IMR-90 (cell line): ENCODE results near the gene GNAI1. TPM values are rescaled to one million over a fixed set of nuclear protein-coding genes. Genes with fewer than 3 reads are reported as not detected.

Experiments used
- ATAC-seq: fragments of 200-7000 bp; cut with Tn5 transposase; 2 replicates; pipeline ENCODE4 v1.9.1; 2020; ENCODE audit warnings: low read depth, mild to moderate bottlenecking, moderate library complexity
- BruUV-seq: library from RNA; stranded (reverse); fragments of 400-500 nt; replicated peaks from 2 replicates; lab custom pipeline; 2021; lab: Mats Ljungman, UMichigan
- CTCF ChIA-PET: fragments of 300-600 bp; formaldehyde crosslinking; extraction: SDS; loops from one replicate; lab custom pipeline; 2021; ENCODE audit warnings: antibody characterized with exemption; lab: Yijun Ruan, JAX
- POLR2A ChIA-PET: fragments of 300-600 bp; sonication (Branson Sonifier 250); formaldehyde crosslinking; loops from one replicate; lab custom pipeline; 2022; ENCODE audit warnings: antibody characterized with exemption; ENCODE audit not compliant: unreplicated experiment; lab: Charles Lee
- DNase-seq: peaks from one replicate; pipeline ENCODE4 v3.0.0; 2013
- H2AFZ ChIP-seq: replicated peaks from 2 replicates; pipeline ENCODE3; 2013; ENCODE audit warnings: low read length, mild to moderate bottlenecking; ENCODE audit not compliant: poor library complexity
- H2AK5ac ChIP-seq: 2 replicates; pipeline ENCODE4 v1.6.1; 2013; ENCODE audit warnings: low read depth, low read length, inconsistent platforms
- H2AK9ac ChIP-seq: replicated peaks from 2 replicates; pipeline ENCODE3; 2013; ENCODE audit warnings: mild to moderate bottlenecking, low read depth, low read length, moderate library complexity; ENCODE audit not compliant: poor library complexity
- H2BK120ac ChIP-seq: 2 replicates; pipeline ENCODE4 v1.6.1; 2013; ENCODE audit warnings: low read depth, low read length, inconsistent platforms
- H2BK15ac ChIP-seq: 3 replicates; pipeline ENCODE4 v1.6.1; 2013; ENCODE audit warnings: low read depth, low read length, inconsistent platforms
- H2BK20ac ChIP-seq: 2 replicates; pipeline ENCODE4 v1.6.1; 2013; ENCODE audit warnings: low read depth, mild to moderate bottlenecking, inconsistent platforms, low read length, moderate library complexity
- H2BK5ac ChIP-seq: 2 replicates; pipeline ENCODE4 v1.6.1; 2013; ENCODE audit warnings: mild to moderate bottlenecking, low read depth, low read length, inconsistent platforms; ENCODE audit not compliant: poor library complexity, severe bottlenecking
- H3K14ac ChIP-seq: replicated peaks from 2 replicates; pipeline ENCODE4 v1.6.1; 2013; ENCODE audit warnings: low read depth, low read length, inconsistent platforms
- H3K18ac ChIP-seq: 2 replicates; pipeline ENCODE4 v1.6.1; 2013; ENCODE audit warnings: low read depth, low read length, control low read depth
- H3K23ac ChIP-seq: 2 replicates; pipeline ENCODE4 v1.6.1; 2013; ENCODE audit warnings: low read depth, low read length, inconsistent platforms
- H3K27ac ChIP-seq: 2 replicates; pipeline ENCODE4 v1.5.1; 2013; ENCODE audit warnings: mild to moderate bottlenecking, control low read depth, low read length; ENCODE audit not compliant: insufficient read depth
- H3K27me3 ChIP-seq: 2 replicates; pipeline ENCODE4 v1.6.1; 2013; ENCODE audit warnings: low read length; ENCODE audit not compliant: control insufficient read depth, insufficient read depth
- H3K36me3 ChIP-seq: 2 replicates; pipeline ENCODE4 v1.6.1; 2013; ENCODE audit warnings: low read length, mixed read lengths; ENCODE audit not compliant: control insufficient read depth, insufficient read depth
- H3K4ac ChIP-seq: 2 replicates; pipeline ENCODE4 v1.6.1; 2013; ENCODE audit warnings: low read depth, low read length, inconsistent platforms
- H3K4me1 ChIP-seq: 2 replicates; pipeline ENCODE4 v1.6.1; 2013; ENCODE audit warnings: low read length, mixed read lengths; ENCODE audit not compliant: control insufficient read depth, insufficient read depth
- H3K4me2 ChIP-seq: 2 replicates; pipeline ENCODE4 v1.6.1; 2013; ENCODE audit warnings: low read depth, mild to moderate bottlenecking, control low read depth, low read length, moderate library complexity
- H3K4me3 ChIP-seq: 2 replicates; pipeline ENCODE4 v1.5.1; 2013; ENCODE audit warnings: low read depth, mild to moderate bottlenecking, control low read depth, low read length, moderate library complexity; ENCODE audit not compliant: insufficient read depth
- H3K56ac ChIP-seq: 2 replicates; pipeline ENCODE4 v1.6.1; 2013; ENCODE audit warnings: low read length, inconsistent platforms; ENCODE audit not compliant: insufficient read depth; ENCODE audit errors: extremely low read depth
- H3K79me1 ChIP-seq, 2 experiments: 2 replicates each; pipeline ENCODE4 v1.6.1; 2013; ENCODE audit warnings: low read length in 2 of 2, inconsistent platforms in 1 of 2, low read depth in 1 of 2
- H3K9ac ChIP-seq: 2 replicates; pipeline ENCODE4 v1.6.1; 2013; ENCODE audit warnings: low read depth, low read length, control low read depth
- H3K9me1 ChIP-seq: 2 replicates; pipeline ENCODE4 v1.6.1; 2013; ENCODE audit warnings: low read length, inconsistent platforms; ENCODE audit not compliant: insufficient read depth
- H3K9me3 ChIP-seq: 2 replicates; pipeline ENCODE4 v1.6.1; 2013; ENCODE audit warnings: low read length; ENCODE audit not compliant: control insufficient read depth, insufficient read depth
- H4K20me1 ChIP-seq: 2 replicates; pipeline ENCODE4 v1.6.1; 2013; ENCODE audit warnings: low read length, inconsistent platforms; ENCODE audit not compliant: insufficient read depth
- H4K5ac ChIP-seq: 2 replicates; pipeline ENCODE4 v1.6.1; 2013; ENCODE audit warnings: mild to moderate bottlenecking, low read depth, low read length, control low read depth
- H4K8ac ChIP-seq, 2 experiments: 2 replicates each; pipeline ENCODE4 v1.6.1; 2013; ENCODE audit warnings: low read depth in 2 of 2, low read length in 2 of 2, control low read depth in 1 of 2, inconsistent platforms in 1 of 2
- H4K91ac ChIP-seq: 2 replicates; pipeline ENCODE4 v1.6.1; 2013; ENCODE audit warnings: low read depth, low read length, inconsistent platforms; ENCODE audit not compliant: insufficient read depth
- BHLHE40 ChIP-seq: fragments of 150-350 bp; IDR thresholded peaks from 2 replicates; pipeline ENCODE4 v1.6.1; 2016; ENCODE audit warnings: mild to moderate bottlenecking, low read depth, low read length
- CEBPB ChIP-seq: IDR thresholded peaks from 2 replicates; pipeline ENCODE4 v1.6.1; 2012; ENCODE audit warnings: low read depth, low read length, improper control_type of control experiment
- CHD1 ChIP-seq: IDR thresholded peaks from 2 replicates; pipeline ENCODE4 v1.6.1; 2012; ENCODE audit warnings: low read depth, low read length, improper control_type of control experiment
- MAFK ChIP-seq: IDR thresholded peaks from 2 replicates; pipeline ENCODE4 v1.6.1; 2012; ENCODE audit warnings: low read depth, low read length, improper control_type of control experiment
- MAZ ChIP-seq: IDR thresholded peaks from 2 replicates; pipeline ENCODE4 v1.6.1; 2012; ENCODE audit warnings: low read depth, mild to moderate bottlenecking, low read length, improper control_type of control experiment, moderate library complexity, borderline replicate concordance
- MXI1 ChIP-seq: IDR thresholded peaks from 2 replicates; pipeline ENCODE4 v1.6.1; 2012; ENCODE audit warnings: low read depth, mild to moderate bottlenecking, low read length, moderate library complexity, borderline replicate concordance
- NFE2L2 ChIP-seq: fragments of 150-350 bp; IDR thresholded peaks from 2 replicates; pipeline ENCODE4 v1.6.1; 2016; ENCODE audit warnings: low read depth, mild to moderate bottlenecking, low read length
- RAD21 ChIP-seq: IDR thresholded peaks from 2 replicates; pipeline ENCODE4 v1.6.1; 2012; ENCODE audit warnings: low read length, improper control_type of control experiment
- WGBS, 2 experiments: methylation state at CpG; one replicate each; pipeline versions ENCODE4 v1.1.5 to v1.1.7; 2013; ENCODE audit warnings: missing lambda C conversion rate in 2 of 2; ENCODE audit not compliant: insufficient read length in 1 of 2; ENCODE audit errors: extremely low coverage in 2 of 2; 5-methylcytosine and 5-hydroxymethylcytosine counted together
- dilution Hi-C: fragments of 300-500 bp; cut with HindIII; formaldehyde crosslinking; loops from one replicate; pipeline ENCODE4 v1.14.3; 2018; ENCODE audit warnings: low sequenced_read_pairs; ENCODE audit not compliant: unreplicated experiment
- in situ Hi-C: fragments of 300-500 bp; cut with MboI; formaldehyde crosslinking; loops from 3 replicates; pipeline ENCODE4 v1.14.3; 2019; ENCODE audit warnings: low sequenced_read_pairs, inconsistent platforms, mixed read lengths
- intact Hi-C: fragments of 100-400 bp; cut with micrococcal nuclease; formaldehyde crosslinking; loops from 2 replicates; pipeline ENCODE4 v1.10.0; 2022
- polyA plus RNA-seq, 3 experiments: library from polyadenylated mRNA; depleted of rRNA; stranded (reverse); fragments of >200 nt; gene quantifications; 2 replicates each; pipeline ENCODE4 v1.2.3, GENCODE V29; 2012; ENCODE audit warnings: low replicate concordance in 1 of 3
- total RNA-seq: library from RNA; depleted of rRNA; stranded (reverse); fragments of >200 nt; gene quantifications from 2 replicates; pipeline ENCODE4 v1.2.3, GENCODE V29; 2012
- TF ChIP-seq, protein P1 (sequence below): fragments of 150-350 bp; IDR thresholded peaks from 2 replicates; pipeline ENCODE4 v1.6.1; 2017; ENCODE audit warnings: mild to moderate bottlenecking, antibody characterized with exemption, low read length, low read depth

The GNAI1 gene
- total and polyA plus RNA-seq, 2 of the 4 experiments (the other 2 are of a cell fraction): 21.1 to 26.5 TPM

DNA sequence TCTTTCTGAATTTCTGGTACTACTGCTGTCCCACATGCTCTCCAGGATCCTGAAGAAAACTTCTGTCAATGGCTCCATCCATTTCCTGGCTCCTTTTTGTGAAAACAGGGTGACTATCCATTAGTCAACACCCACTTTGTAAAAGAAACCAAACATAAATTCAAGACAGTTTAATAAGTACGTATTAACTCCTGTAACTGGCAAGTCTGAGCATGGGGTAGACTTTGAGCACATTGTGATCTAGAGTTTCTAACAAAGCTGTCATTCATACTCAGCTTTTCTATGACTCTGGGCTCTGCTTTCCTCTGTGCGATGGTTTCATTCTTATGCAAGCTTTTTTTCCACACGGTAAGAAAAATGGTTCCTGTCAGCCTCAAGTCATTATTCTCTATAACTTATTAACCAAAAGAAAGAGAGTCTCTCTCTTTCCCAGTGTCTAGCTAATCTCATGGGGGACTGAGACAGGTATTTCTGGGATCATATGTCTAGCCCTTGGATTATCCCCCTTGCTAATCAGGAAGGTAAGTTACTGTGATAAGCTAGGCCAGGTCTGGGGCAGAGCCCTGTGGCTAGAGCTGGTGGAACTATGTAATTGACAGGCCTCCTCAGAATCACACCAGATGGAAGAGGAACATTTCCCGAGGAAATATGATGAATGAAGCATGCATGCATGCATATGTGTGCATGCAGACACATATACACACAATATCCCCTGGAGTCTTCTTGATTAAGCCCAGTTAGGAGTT lies 98.5 kb downstream of the GNAI1 start (continued):
- TF ChIP-seq MXI1: no peak

DNA sequence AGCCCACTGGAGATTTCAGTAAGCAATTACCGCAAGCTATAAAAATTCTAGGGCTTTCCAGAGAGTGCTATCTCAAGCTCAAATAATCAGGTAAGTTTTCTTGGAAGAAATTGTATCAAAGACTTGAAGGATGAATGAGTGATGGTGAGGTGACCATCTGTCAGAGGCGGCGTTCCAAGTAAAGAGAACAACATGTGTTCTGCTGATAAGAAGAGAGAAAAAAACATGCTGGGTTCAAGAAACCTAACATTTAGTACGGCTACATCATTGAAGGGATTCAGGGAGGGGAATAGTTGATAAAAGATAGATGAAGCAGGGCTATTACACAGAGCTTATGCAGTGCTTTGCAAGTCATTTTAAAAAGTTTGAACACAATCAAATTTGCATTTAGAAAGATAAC lies 100.7 kb downstream of the GNAI1 start:
- in situ Hi-C loops: no loop called here
- H3K23ac ChIP-seq: no peak overlapping the region
- TF ChIP-seq NFE2L2 (no peak), MAFK (no peak), RAD21 (no peak), CHD1 (no peak), CEBPB (no peak), BHLHE40 (no peak), MAZ (no peak)
- TF ChIP-seq, protein P1, sequence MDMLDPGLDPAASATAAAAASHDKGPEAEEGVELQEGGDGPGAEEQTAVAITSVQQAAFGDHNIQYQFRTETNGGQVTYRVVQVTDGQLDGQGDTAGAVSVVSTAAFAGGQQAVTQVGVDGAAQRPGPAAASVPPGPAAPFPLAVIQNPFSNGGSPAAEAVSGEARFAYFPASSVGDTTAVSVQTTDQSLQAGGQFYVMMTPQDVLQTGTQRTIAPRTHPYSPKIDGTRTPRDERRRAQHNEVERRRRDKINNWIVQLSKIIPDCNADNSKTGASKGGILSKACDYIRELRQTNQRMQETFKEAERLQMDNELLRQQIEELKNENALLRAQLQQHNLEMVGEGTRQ: no peak
- H3K18ac ChIP-seq: no peak overlapping the region
- no peaks in the 10 kb centered on the region for H3K79me1 ChIP-seq
- no peaks in the 10 kb centered on the region for H3K36me3 ChIP-seq
- no peak overlapping the region for H3K27ac ChIP-seq
- dilution Hi-C loops: no loop called here
- no peak overlapping the region for H2AK5ac ChIP-seq
- CTCF ChIA-PET: interaction anchor here (1.1 kb wide), 1 partner anchor 12 kb away, joined by 3 read pairs; no protein-coding TSS in a partner anchor
- H4K91ac ChIP-seq: no peak overlapping the region
- POLR2A ChIA-PET: no interaction called here
- peaks cover 4% of the 10 kb centered on the region for H3K4me1 ChIP-seq
- no peak overlapping the region for H2BK20ac ChIP-seq
- H4K5ac ChIP-seq: no peak overlapping the region
- no peak for ATAC-seq
- no peak overlapping the region for H3K4me2 ChIP-seq
- DNase-seq: no peak
- no peak overlapping the region for H3K14ac ChIP-seq
- H2BK5ac ChIP-seq: no peak overlapping the region
- H2BK120ac ChIP-seq: no peak overlapping the region
- no peaks in the 10 kb centered on the region for H3K9me3 ChIP-seq
- intact Hi-C loops: no loop called here
- H3K4ac ChIP-seq: no peak overlapping the region
- H3K27me3 ChIP-seq: no peaks in the 10 kb centered on the region
- no peak overlapping the region for H2AFZ ChIP-seq
- BruUV-seq: no TSS peak
- H2AK9ac ChIP-seq: no peak overlapping the region
- H3K56ac ChIP-seq: no peak overlapping the region
- H3K9ac ChIP-seq: no peak overlapping the region
- H3K9me1 ChIP-seq: peaks cover 2% of the 10 kb centered on the region; the same call in 1 of the 2 replicates
- WGBS, 2 experiments: no CpG with 5 or more reads among the region's 4 CpGs
- no peak overlapping the region for H3K4me3 ChIP-seq
- H4K20me1 ChIP-seq: no peaks in the 10 kb centered on the region
- H4K8ac ChIP-seq: no peak overlapping the region
- no peak overlapping the region for H2BK15ac ChIP-seq
